Endodermal cell (in vitro differentiated cells): ENCODE measurements around the gene ARHGEF33. TPM values are rescaled to one million over a fixed set of nuclear protein-coding genes. Genes with fewer than 3 reads are reported as not detected.
A peak's percentile ranks its signal among the peaks of the same experiment; 100 is the strongest.

ENCODE experiments used
- DNase-seq: peaks from one replicate; pipeline ENCODE4 v3.0.0-alpha.2; 2017
- H3K27ac ChIP-seq: 2 replicates; pipeline ENCODE4 v1.5.1; 2013; ENCODE audit warnings: mild to moderate bottlenecking, low read depth, low read length, moderate library complexity
- H3K27me3 ChIP-seq: 2 replicates; pipeline ENCODE4 v1.6.1; 2013; ENCODE audit warnings: mild to moderate bottlenecking, low read length, moderate library complexity; ENCODE audit not compliant: insufficient read depth, control insufficient read depth, poor library complexity, severe bottlenecking
- H3K36me3 ChIP-seq: 2 replicates; pipeline ENCODE4 v1.7.0; 2013; ENCODE audit warnings: mild to moderate bottlenecking, low read length, moderate library complexity; ENCODE audit not compliant: control insufficient read depth, insufficient read depth
- H3K4me1 ChIP-seq: one replicate; pipeline ENCODE4 v1.7.0; 2013; ENCODE audit warnings: low read length; ENCODE audit not compliant: control insufficient read depth, insufficient read depth
- H3K4me3 ChIP-seq: 2 replicates; pipeline ENCODE4 v1.5.1; 2013; ENCODE audit warnings: mild to moderate bottlenecking, low read length, moderate library complexity
- H3K9ac ChIP-seq: 2 replicates; pipeline ENCODE4 v1.6.1; 2013; ENCODE audit warnings: mild to moderate bottlenecking, low read length, moderate library complexity; ENCODE audit not compliant: poor library complexity, severe bottlenecking; ENCODE audit errors: extremely low read depth
- H3K9me3 ChIP-seq: 2 replicates; pipeline ENCODE4 v1.6.1; 2013; ENCODE audit warnings: mild to moderate bottlenecking, low read length, moderate library complexity; ENCODE audit not compliant: control insufficient read depth
- H3K27ac Mint-ChIP-seq: 2 replicates; pipeline ENCODE4 v1.8.0; 2020; ENCODE audit warnings: mixed read lengths
- H3K27me3 Mint-ChIP-seq: 2 replicates; pipeline ENCODE4 v1.8.0; 2021; ENCODE audit warnings: mild to moderate bottlenecking, mixed read lengths; ENCODE audit not compliant: insufficient read depth
- H3K36me3 Mint-ChIP-seq: 2 replicates; pipeline ENCODE4 v1.8.0; 2020; ENCODE audit warnings: low read depth, mixed read lengths
- H3K4me1 Mint-ChIP-seq: 2 replicates; pipeline ENCODE4 v1.8.0; 2020; ENCODE audit warnings: mixed read lengths
- H3K4me3 Mint-ChIP-seq: 2 replicates; pipeline ENCODE4 v1.8.0; 2020; ENCODE audit warnings: mild to moderate bottlenecking, moderate library complexity, mixed read lengths
- H3K9me3 Mint-ChIP-seq: 2 replicates; pipeline ENCODE4 v1.8.0; 2020; ENCODE audit warnings: mild to moderate bottlenecking, mixed read lengths
- WGBS, 2 experiments: methylation state at CpG; one replicate each; pipeline versions ENCODE4 v1.1.5 to v1.1.7; 2013; ENCODE audit warnings: missing lambda C conversion rate in 2 of 2, mixed read lengths in 1 of 2; ENCODE audit not compliant: insufficient coverage in 1 of 2, insufficient read length in 1 of 2; 5-methylcytosine and 5-hydroxymethylcytosine counted together
- total RNA-seq, 2 donors: library from RNA; stranded (reverse); fragmentation: NEBNext Ultra II Directional in 1 of 2; extraction: Animal tissue kit (Norgen Biotek cat#: 25700) in 1 of 2; gene quantifications; 2 replicates in 1 of 2; 3 replicates in 1 of 2; pipeline ENCODE4 v1.2.1, GENCODE V29; 2021
- TF ChIP-seq, protein P1 (sequence below): fragments of 200-600 bp; sonication (generic); conservative IDR thresholded peaks from 2 replicates; pipeline ENCODE4 v1.5.0; 2021; ENCODE audit warnings: antibody characterized with exemption, mild to moderate bottlenecking

Gene ARHGEF33
- total RNA-seq, 2 donors from 2014 or later = 0.57 to 1.00 TPM

DNA sequence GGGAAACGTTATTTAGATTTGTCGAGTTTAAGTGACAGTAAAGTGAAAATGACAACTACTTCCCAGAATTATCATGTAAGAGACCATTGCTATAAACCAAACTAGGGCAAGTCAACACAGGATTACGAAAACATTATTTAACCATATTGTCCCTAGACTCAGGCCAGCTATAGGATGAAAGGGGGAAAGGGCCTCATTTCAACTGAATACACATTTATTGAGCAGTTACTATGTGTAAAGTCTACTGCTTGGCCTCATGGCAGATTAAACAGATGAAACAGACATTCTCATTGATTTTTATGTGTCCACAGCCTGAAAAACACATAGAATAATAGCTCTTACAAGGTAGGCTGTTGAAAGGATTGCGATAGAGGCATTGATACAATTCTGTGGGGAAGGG is 32.7 kb downstream of the ARHGEF33 start:
- H3K4me3 Mint-ChIP-seq = no peak overlapping the region
- DNase-seq = no peak
- TF ChIP-seq, protein P1, sequence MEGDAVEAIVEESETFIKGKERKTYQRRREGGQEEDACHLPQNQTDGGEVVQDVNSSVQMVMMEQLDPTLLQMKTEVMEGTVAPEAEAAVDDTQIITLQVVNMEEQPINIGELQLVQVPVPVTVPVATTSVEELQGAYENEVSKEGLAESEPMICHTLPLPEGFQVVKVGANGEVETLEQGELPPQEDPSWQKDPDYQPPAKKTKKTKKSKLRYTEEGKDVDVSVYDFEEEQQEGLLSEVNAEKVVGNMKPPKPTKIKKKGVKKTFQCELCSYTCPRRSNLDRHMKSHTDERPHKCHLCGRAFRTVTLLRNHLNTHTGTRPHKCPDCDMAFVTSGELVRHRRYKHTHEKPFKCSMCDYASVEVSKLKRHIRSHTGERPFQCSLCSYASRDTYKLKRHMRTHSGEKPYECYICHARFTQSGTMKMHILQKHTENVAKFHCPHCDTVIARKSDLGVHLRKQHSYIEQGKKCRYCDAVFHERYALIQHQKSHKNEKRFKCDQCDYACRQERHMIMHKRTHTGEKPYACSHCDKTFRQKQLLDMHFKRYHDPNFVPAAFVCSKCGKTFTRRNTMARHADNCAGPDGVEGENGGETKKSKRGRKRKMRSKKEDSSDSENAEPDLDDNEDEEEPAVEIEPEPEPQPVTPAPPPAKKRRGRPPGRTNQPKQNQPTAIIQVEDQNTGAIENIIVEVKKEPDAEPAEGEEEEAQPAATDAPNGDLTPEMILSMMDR = no peak

DNA sequence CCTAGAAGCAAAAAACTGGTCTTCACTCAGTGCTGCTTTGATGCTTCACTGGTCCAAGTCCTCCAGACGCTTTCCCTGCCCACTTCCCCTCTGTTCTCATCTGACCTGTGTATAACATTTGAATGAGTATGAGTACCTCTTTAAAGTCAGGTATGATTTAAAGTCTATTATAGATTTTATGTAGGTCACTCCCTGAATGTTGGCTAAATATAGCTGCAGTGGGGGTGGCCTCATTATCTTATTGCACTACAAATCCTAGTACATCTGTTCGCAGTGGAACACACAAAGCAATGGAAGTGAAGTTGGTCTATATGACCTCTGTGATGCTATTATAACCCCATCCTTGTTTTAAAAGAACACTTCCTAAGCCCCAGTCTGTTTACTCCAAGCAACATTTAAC is 33.2 kb downstream of the ARHGEF33 start:
- DNase-seq = no peak
- H3K4me3 ChIP-seq = no peak overlapping the region
- no peaks in the 10 kb centered on the region for H3K4me1 ChIP-seq
- H3K36me3 ChIP-seq = no peaks in the 10 kb centered on the region
- H3K27ac ChIP-seq = no peak overlapping the region
- no peaks in the 10 kb centered on the region for H3K27me3 ChIP-seq
- Mint-ChIP-seq H3K9me3 (no peaks in the 10 kb centered on the region), H3K27ac (no peak overlapping the region), H3K4me3 (no peak overlapping the region), H3K27me3 (no peaks in the 10 kb centered on the region), H3K36me3 (no peaks in the 10 kb centered on the region), H3K4me1 (peaks cover 5% of the 10 kb centered on the region)
- 87% methylated on average over 2 of the region's 2 CpGs; no CpG with 5 or more reads in 1 of the 2 experiments for WGBS, 2 experiments
- no peaks in the 10 kb centered on the region for H3K9me3 ChIP-seq
- H3K9ac ChIP-seq = no peak overlapping the region
- TF ChIP-seq, protein P1 = no peak

More for the DNA sequence above, 32.7 kb downstream of the ARHGEF33 start:
- Histone ChIP-seq H3K4me1 (no peaks in the 10 kb centered on the region), H3K36me3 (no peaks in the 10 kb centered on the region), H3K9ac (no peak overlapping the region), H3K4me3 (no peak overlapping the region), H3K9me3 (no peaks in the 10 kb centered on the region), H3K27ac (no peak overlapping the region), H3K27me3 (no peaks in the 10 kb centered on the region)
- Mint-ChIP-seq H3K4me1 (peaks cover 5% of the 10 kb centered on the region), H3K36me3 (no peaks in the 10 kb centered on the region), H3K27me3 (no peaks in the 10 kb centered on the region), H3K9me3 (no peaks in the 10 kb centered on the region), H3K27ac (no peak overlapping the region)
- 91 to 100% methylated on average over 2 to 4 of the region's 4 CpGs for WGBS, 2 experiments

GRCh38 chr2:38925982-38926381 is 36.3 kb downstream of the ARHGEF33 start:
- no peaks in the 10 kb centered on the region for H3K36me3 Mint-ChIP-seq
- H3K36me3 ChIP-seq = no peaks in the 10 kb centered on the region
- H3K9me3 ChIP-seq = no peaks in the 10 kb centered on the region
- H3K27ac Mint-ChIP-seq = no peak overlapping the region
- no peaks in the 10 kb centered on the region for H3K27me3 ChIP-seq
- H3K4me3 ChIP-seq = no peak overlapping the region
- TF ChIP-seq, protein P1 = peak; percentile 71
- H3K4me1 Mint-ChIP-seq = peaks cover 5% of the 10 kb centered on the region
- peak; percentile 74 for DNase-seq
- no peaks in the 10 kb centered on the region for H3K9me3 Mint-ChIP-seq
- H3K4me1 ChIP-seq = no peaks in the 10 kb centered on the region
- H3K27ac ChIP-seq = no peak overlapping the region
- H3K9ac ChIP-seq = no peak overlapping the region
- no peaks in the 10 kb centered on the region for H3K27me3 Mint-ChIP-seq
- no peak overlapping the region for H3K4me3 Mint-ChIP-seq
- 83 to 93% methylated on average over 3 to 9 of the region's 9 CpGs for WGBS, 2 experiments
